Cerebellar nuclear complex (tissue), 1 donor: Measurements from ENCODE around the gene VPS13D.

ENCODE experiments used
- DNase-seq, 2 experiments: peaks; one replicate each; lab custom pipeline; 2025; lab: John Stamatoyannopoulos, UW

Gene VPS13D

DNA sequence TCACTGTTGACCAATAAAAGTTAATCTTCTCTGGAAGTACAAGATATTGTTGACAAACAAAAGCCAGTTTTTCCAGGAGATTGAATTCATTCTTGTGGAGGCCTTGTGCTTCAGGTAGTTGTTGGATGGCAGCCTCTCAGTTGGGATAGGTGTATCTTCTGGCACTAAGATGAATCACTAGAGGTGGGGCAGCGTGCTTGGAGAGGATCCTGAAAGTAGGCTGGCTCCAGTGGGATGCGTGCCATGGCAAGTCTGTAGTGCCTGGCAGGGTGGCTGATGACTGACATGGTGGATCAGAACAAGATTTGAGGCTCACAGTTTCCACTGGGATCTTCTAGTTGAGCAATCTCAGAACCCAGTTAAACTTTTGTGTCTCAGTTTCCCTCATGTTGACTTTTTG lies 2.4 kb downstream of the VPS13D start:
- no peak for DNase-seq

DNA sequence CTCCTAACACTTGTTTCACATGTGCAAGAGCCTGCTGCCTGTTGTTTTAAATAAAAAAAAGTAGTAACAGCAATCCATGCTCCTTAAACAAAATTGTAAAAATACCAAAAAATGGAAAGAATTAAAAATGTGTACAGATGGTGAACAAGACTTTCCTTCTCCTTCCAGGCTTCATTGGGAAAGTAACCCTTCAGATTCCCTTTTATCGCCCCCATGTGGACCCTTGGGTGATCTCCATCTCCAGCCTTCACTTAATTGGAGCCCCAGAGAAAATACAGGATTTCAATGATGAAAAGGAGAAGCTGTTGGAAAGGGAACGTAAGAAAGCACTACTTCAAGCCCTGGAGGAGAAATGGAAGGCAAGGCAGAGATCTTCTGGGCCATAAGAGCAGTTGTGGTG lies 14.2 kb downstream of the VPS13D start:
- no peak for DNase-seq

DNA sequence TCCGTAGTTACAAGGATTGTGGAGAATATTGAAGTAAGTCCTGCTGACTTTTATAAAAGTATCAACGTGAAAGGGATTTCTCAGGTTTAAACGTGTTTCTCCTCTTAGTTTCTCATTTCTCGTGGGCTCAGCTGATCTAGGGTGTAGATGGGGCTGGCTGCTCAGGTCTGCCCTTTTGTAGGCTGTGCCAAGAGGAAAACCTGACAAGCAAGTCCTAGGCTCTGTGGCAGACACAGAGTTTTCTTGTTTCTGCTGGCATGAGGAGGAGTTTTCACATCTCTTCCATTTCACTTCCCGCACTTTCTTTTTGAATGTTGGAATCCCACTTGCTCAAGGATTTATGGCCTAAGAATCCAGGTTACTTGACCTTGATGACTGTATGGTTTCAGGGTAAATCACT lies 14.8 kb downstream of the VPS13D start:
- no peak for DNase-seq

DNA sequence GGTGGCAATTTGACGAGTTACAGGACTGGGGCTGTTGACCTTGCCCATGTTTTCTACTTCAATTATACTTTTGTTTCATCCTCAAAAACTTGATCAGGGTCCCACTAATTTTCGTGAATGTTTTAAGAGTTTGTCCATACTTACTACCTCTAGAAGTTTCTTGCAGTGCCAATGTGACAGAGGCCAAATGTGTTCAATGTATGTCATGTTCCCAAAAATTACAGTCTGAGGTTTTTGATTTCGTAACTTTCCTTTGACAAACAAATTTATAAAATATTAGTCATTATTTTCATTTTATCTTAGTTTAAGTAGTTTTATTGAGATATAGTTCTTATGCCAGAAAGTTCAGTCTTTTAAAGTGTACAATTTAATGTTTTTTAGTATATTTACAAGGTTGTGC lies 15.3 kb downstream of the VPS13D start:
- no peak for DNase-seq

DNA sequence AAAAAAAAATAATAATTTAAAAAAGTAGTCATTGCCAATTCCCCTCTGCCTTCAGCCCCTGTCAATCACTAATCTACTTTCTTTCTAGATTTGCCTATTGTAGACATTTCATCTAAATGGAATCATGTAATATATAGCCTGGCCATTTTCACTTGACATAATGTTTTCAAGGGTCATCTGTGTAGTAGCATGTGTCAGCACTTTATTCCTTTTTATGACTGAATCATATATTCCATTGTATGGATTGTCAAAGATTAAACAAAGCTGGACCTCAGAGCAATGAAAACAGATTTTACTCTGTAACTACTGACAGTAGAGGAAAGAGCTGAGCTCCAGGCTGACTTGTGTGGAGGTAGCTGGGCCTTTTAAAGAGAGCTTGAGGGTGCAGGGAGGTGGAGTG lies 15.9 kb downstream of the VPS13D start:
- no peak for DNase-seq

DNA sequence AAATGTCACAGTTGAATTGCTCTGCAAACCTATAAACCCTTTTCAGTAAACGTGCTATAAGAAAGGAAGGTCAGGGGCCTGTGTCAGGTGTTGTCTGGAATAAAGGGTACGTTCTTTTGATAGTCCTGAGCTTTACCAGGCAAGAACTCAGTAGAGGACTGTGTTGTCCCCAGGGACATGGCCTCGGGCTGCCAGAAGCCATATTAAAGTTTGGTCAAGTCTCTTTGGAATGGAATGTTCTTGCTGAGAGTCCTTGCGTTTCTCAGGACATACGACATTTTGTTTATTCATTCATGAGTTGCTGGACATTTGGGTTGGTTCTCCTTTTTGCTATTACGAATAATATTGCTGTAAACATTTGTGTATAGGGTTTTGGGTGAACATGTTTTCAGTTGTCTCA lies 16.8 kb downstream of the VPS13D start:
- no peak for DNase-seq

DNA sequence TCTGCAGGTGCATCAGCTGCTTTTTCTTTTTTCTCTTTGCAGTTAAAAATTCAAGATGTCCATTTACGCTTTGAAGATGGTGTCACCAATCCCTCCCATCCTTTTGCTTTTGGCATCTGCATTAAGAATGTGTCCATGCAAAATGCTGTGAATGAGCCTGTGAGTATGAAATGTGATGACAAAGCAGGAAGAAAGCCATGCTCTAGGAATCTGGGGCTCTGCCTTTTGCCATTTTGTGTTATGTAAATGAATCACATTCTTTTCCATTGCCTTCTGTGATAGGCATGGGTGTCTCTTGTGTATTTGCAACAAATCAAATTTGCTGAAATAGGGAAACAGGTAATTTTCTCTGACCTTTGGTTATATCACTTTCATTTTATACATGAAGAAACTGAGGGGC lies 19.4 kb downstream of the VPS13D start:
- DNase-seq: no peak

DNA sequence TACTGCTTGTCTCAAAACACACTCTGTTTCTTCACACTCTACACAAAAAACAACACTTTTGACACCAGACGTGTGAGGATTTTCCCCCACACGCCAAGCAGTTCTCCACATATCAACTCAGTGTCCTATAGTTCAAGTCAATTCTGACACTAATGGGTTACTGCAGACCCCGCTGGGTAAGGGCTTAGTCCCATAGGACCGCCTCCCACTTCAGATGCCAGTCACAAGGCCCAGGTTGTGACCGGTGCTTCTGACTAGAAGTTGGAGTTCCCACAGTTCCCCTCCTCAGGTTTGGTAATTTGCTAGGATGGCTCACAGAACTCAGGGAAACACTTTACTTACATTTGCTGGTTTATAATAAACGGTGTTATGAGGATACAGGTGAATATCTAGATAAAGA lies 19.9 kb downstream of the VPS13D start:
- DNase-seq: no peak

DNA sequence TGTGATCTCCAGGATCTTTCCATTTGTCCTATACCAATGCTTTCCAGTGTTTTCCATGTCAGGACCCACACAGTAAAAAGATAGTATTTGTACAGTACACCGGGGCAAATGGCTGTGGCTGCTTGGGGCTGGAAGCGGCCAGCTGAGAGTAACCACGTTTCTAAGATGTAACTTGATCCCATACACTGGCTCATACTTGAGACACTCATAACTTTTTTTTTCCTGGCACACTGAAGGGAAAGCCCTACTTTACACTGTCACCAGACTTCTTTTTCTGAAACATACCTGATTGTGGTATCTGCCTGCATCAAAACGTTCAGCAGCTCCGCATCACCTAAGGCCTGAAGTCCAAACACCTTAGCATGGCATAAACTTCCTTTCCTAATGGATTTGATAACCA lies 21.6 kb downstream of the VPS13D start:
- no peak for DNase-seq

DNA sequence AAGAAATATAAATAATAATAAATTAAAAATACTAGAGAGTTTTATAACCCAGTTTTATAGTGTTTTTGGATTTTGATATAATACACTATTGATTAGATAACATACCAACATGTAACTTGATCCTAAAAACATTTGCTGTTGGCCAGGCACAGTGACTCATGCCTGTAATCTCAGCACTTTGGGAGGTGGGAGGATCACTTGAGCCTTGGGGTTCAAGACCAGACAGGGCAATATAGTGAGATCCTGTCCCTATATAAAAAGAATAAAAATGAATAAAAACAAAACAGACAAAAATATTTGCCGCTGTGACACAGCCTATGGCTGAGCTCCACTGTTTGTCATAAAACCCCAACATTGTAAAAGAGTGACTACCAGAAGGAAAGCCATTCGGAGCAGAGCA lies 26.1 kb downstream of the VPS13D start:
- DNase-seq: no peak

DNA sequence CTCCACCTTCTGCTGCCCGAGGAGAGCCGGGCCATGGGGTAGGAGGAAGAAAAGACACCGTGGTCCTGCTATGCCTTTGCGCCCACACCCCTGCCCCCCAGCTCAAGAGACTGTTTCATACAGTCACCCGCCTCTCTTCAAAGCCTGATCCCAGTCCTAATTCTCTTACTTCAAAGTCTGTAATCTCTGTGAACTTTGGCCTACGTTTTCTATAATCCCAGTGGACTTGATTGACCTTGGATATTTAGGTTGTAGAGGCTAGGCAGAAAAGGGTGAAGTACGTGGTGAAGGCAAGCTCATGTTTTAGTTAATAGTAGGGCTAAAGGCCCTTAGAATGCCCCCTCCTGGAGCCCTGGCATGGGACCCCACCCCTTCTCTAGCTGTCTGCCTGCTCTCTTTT lies 28.4 kb downstream of the VPS13D start:
- no peak for DNase-seq

DNA sequence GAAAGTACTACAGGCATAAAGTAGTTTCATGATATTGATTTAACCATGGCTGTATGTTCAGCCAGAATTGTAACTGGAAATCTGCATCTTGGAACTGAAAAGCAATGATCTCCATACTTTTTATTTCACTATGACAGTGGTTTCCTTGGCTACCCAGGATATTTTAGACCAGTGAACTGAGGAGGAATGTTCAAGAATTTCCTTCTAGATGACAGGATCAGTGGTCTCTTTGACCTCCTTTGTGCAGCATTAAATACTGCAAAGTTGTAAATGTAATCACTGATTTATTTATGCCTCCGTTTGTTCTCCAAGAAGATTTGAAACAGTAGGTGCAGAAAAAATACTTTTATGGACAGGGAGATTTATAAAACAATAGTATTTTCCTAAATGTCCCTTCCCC lies 39.5 kb downstream of the VPS13D start:
- DNase-seq: no peak

DNA sequence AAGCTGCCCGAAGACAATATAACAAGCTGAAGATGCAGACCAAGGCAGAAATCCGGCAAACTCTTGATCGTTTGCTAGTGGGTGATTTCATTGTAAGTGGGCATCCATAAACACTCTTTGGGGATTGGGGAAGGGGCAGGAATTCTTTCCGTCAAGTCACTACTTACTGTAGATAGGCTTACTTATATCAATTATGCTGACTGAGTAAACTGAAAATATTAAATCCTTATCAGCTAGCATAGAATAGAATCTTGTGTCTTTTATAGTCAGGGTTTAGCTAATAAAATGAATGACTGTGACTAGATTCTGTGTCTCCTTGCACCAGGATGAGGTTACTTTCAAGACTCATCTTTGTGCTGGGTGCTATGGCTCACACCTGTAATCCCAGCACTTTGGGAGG lies 41.2 kb downstream of the VPS13D start:
- DNase-seq: no peak

DNA sequence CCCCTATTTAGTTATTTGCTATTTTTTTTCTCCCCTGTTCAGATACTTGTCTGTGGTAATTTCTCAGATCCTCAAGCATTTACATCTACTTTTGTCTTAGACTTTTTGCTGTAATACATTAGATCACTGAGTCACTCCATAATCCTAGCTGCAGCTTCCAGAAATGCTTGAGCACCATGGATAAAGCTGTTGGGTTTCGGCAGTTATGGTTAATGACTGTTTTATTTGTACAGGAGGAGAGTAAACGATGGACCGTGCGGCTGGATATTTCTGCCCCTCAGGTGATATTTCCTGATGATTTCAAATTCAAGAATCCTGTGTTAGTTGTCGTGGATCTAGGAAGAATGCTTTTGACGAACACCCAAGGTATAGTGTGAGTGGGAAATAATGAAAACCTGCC lies 42.9 kb downstream of the VPS13D start:
- DNase-seq: no peak

DNA sequence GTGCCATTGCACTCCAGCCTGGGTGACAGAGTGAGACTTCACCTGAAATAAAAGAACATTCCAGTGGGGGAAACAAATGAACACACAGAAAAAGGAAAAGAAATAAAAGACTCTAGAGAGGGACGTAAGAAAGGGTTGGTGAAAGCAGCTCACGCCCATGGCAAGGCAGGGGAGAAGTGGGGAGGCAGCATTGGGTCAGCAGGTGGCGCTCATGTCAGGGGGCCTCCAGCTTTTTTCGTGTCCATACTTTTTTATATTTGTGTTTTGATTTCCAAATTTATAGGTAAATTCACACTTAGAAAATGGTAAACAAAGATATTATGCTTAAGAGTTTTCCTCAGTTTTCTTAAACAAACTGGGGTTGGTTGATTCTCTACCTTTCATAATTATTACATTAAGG lies 45.5 kb downstream of the VPS13D start:
- DNase-seq: no peak

DNA sequence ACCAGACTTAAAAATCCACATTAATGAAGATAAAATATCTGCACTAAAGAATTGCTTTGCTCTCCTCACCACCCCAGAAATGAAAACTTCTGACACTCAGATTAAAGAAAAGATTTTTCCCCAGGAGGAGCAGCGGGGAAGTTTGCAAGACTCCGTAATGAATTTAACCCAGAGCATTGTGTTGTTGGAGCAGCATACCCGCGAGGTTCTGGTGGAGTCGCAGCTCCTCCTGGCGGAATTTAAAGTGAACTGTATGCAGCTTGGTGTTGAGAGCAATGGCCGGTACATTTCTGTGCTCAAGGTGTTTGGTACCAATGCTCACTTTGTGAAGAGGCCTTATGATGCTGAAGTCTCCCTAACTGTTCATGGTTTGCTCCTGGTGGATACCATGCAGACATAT lies 46.4 kb downstream of the VPS13D start:
- DNase-seq: no peak

DNA sequence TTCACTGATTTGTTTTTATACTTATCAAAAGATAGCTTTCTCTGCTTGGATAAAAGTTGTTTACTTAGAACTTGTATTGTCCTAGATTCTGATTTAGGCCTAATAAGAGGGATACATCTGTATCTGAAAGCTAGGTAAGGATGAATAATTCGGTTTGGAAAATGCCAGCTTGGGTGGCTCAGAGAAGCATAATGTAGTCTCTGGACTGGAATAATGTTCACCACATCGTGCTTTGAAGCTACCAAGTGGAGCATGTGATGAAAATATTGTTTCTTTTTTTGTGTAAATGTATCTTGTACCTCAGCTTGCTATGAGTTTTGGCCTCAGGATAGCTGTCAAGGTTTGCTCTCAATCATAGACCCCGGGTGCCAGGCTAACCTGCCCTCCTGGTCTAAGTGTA lies 49.2 kb downstream of the VPS13D start:
- no peak for DNase-seq

DNA sequence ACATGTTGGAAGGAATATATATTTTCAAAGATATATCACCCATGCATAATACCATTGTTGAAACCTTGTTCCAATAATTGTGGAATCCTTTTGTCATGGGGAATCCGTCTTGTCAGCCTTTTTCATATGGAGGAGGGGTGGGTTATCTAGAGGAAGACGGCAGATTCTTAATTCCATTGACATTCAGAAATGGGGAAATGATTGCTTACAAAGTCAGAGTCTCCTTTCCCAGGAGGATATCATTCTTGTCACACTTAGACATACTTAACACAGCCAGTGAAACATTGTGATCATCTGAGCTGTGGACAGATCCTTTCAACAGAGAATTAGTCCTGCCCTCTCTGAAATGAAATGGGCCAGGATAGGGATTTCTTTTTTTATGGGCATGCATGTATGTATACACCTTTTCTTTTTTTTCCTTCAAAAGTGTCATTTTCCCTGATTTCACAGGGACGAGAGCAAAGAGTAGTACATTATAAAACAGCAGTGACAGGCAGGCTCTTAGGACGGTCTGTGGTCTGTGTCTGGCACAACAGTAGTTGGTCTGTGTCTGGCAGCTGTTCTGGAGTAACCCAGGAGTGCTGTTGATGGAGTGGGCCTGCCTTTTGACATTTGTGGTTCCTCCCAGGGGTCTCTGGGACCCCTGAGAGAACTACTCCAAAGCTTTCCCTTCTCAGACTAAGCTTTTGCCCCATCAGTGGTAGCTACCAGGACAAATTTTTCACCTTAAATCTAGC lies 50.1 kb downstream of the VPS13D start:
- no peak for DNase-seq

DNA sequence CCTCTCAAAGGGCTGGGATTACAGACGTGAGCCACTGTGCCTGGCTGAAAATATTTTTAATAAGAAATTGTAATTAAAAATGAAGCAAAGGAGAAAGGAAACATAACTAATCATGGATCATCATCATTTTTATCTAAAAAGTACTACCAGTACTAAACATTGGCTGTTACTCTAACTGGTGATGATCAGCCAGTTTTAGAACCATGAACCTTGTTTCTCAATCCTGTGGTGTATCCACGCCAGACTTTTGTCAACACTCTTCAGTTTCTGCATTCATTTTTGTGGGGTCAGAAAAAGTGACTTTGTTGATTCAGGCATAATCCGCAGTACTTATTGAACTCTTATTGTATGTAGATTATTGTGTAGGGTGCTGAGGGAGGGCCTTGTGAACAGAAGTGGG lies 52.3 kb downstream of the VPS13D start:
- DNase-seq: no peak

DNA sequence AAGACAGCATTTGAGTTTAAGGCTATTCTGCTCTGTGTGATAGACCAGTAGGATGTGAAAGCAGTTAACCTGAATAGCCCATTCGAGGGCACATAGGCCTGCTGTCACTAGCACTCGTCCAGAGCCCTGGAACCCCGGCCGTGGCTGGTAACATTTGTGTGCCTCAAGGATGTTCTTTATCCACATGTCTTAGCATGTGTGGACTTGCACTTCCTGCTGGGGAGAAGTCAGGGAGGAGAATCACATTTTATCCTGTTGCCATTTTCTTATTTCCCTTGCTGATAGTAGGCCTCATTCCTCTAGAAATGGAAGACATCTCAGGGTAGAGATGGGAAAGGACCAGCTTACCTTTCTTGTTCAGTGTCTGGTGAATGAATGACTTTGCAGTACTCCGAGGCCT lies 54.7 kb downstream of the VPS13D start:
- DNase-seq: no peak

DNA sequence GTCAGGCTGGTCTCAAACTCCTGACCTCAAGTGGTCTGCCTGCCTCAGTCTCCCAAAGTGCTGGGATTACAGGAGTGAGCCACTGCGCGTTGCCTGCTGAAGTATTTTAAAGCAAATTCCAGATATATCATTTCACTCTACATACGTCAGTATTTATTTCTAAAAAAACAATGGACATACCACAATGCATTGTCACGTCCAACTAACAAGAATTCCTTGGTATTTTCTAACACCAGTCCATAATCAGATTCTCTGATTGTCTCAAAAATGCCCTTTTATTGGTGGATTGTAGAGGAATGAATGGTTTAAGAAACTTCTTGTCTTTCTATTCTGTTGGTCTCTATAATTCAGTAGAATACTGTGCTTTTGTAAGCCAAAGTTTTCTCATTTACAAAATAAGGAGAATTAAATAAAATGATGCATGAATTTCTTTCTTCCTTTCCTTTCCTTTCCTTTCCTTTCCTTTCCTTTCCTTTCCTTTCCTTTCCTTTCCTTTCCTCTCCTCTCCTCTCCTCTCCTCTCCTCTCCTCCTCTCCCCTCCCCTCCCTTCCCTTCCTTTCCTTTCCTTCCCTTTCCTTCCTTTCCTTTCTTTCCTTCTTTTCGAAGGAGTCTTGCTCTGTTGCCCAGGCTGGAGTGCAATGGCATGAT lies 55.8 kb downstream of the VPS13D start:
- DNase-seq: no peak

DNA sequence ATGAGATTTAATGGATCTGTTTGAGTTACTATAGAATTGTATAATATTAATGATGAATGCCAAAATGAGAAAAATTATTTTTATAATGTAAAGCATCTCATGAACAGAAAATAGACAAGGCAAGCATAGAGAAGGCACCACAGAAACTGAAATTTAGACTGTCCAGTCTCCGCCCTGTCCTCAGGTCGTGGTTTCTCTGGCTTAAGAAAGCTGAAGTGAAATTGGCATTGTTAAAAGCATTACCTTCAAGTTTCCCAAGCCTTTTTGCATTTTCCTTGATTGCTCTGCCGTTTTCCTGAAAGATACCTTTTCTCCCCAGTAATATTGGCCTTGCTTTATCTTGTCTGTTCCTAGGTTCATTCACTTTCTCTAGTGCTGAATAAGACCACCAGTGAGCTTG lies 58.0 kb downstream of the VPS13D start:
- no peak for DNase-seq

DNA sequence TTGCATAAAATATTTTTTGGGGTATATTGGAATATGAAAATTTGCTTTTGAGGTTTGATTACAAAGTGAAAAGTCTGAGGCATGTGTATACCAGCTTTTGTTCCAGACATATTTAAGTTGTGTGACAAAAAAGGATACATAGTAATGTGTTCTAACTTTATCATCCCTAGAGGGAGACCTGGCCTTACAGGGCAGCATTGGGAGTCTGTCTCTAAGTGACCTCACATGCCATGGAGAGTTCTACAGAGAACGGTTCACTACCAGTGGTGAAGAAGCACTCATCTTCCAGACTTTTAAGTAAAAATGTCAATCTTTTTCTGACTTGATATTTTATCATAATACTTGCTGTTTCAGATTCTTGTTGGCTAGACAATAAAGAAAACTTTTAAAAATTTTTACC lies 61.0 kb downstream of the VPS13D start:
- DNase-seq: no peak

DNA sequence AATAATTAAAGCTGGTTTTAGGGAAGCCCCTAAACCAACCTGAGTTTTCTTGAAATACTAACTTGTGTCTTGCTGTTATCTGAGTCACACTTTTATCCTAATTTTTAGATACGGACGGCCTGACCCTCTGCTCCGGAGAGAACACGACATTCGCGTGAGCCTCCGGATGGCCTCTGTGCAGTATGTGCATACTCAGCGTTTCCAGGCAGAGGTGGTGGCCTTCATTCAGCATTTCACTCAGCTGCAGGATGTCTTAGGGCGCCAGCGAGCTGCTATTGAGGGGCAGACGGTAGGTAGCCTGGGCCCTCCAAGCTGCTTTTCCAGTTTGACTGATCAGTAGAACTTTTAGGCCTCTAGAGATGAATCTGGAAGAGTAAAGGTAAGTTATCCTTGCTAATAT lies 63.6 kb downstream of the VPS13D start:
- no peak for DNase-seq
